Chondrocyte (in vitro differentiated cells): ENCODE results near the gene B3GAT1. TPM values are rescaled to one million over a fixed set of nuclear protein-coding genes. Genes with fewer than 3 reads are reported as not detected.

Experiments used
- DNase-seq: peaks from one replicate; pipeline ENCODE4 v3.0.0; 2021; ENCODE audit warnings: mixed read lengths, low spot score
- H3K27ac Mint-ChIP-seq: one replicate; pipeline ENCODE4 v1.8.0; 2021; ENCODE audit warnings: mild to moderate bottlenecking, moderate library complexity, mixed read lengths; ENCODE audit not compliant: unreplicated experiment
- H3K27me3 Mint-ChIP-seq: 2 replicates; pipeline ENCODE4 v1.8.0; 2021; ENCODE audit warnings: low read depth, mixed read lengths
- H3K36me3 Mint-ChIP-seq: 2 replicates; pipeline ENCODE4 v1.8.0; 2021; ENCODE audit warnings: low read depth, mixed read lengths
- H3K4me1 Mint-ChIP-seq: 2 replicates; pipeline ENCODE4 v1.8.0; 2021; ENCODE audit warnings: low read depth, mild to moderate bottlenecking, mixed read lengths
- H3K4me3 Mint-ChIP-seq: one replicate; pipeline ENCODE4 v1.8.0; 2021; ENCODE audit warnings: mild to moderate bottlenecking, moderate library complexity, mixed read lengths; ENCODE audit not compliant: unreplicated experiment
- H3K9me3 Mint-ChIP-seq: 2 replicates; pipeline ENCODE4 v1.8.0; 2021; ENCODE audit warnings: low read depth, mixed read lengths
- CTCF ChIP-seq: fragments of 200-600 bp; sonication (generic); IDR thresholded peaks from 2 replicates; pipeline ENCODE4 v1.5.0; 2021; ENCODE audit warnings: antibody characterized with exemption, mild to moderate bottlenecking, moderate library complexity
- total RNA-seq: library from RNA; stranded (reverse); gene quantifications from 3 replicates; pipeline ENCODE4 v1.2.1, GENCODE V29; 2021

B3GAT1 gene
- total RNA-seq, 1 donor from 2014 or later, result 0.37 TPM

DNA sequence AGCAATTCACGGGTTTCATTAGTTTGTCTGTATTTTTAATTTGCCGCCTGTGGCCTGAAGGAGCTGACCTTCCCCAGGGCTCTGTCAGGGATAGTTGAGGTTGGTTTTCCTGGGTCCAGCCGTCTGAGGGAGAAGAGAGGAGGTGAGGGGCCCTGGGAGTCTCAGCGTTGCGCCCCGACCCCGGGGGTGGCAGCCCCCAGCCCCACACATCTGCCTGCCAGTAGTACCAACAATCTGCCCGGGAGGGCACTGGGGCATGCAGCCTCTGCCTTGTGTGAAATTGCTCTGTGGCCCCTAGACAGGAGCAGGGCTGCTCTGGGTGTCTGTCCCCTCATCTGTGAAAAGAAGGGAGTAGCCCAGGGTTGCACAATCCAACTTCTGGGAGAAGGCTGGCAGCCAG is 6.6 kb downstream of the B3GAT1 start:
- DNase-seq, result peak; percentile 51
- H3K27me3 Mint-ChIP-seq, result peaks cover 32% of the 10 kb centered on the region
- H3K9me3 Mint-ChIP-seq, result peaks cover 10% of the 10 kb centered on the region
- no peak overlapping the region for H3K27ac Mint-ChIP-seq
- no peaks in the 10 kb centered on the region for H3K4me1 Mint-ChIP-seq
- peaks cover 4% of the 10 kb centered on the region for H3K36me3 Mint-ChIP-seq
- TF ChIP-seq CTCF, result no peak
- H3K4me3 Mint-ChIP-seq, result no peak overlapping the region

GRCh38 chr11:134404575-134405341 is 7.3 kb downstream of the B3GAT1 start:
- H3K27ac Mint-ChIP-seq, result no peak overlapping the region
- H3K4me1 Mint-ChIP-seq, result no peaks in the 10 kb centered on the region
- peaks cover 4% of the 10 kb centered on the region for H3K36me3 Mint-ChIP-seq
- H3K27me3 Mint-ChIP-seq, result peaks cover 29% of the 10 kb centered on the region
- peak; percentile 82 for DNase-seq
- H3K9me3 Mint-ChIP-seq, result peaks cover 12% of the 10 kb centered on the region
- no peak for TF ChIP-seq CTCF
- H3K4me3 Mint-ChIP-seq, result no peak overlapping the region

DNA sequence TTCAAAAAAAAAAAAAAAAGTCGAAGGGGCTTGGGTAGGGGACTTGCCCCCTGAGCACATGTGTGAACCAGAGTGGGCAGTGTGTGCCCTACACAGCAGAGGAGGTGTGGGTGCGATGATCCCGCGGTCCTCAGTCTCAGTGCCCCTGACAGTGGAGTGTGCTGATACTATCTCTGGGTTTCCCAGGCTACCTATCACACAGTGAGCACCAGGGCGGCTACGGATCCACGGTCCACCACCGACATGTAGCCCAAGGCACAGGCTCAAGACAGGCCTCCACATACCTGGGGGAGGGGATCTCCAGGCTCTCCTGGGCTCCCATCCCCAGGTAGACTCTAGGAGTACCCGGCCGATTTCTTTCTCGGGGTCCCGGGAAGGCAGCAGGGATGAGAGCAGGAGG is 9.1 kb downstream of the B3GAT1 start:
- Mint-ChIP-seq H3K36me3 (peaks cover 4% of the 10 kb centered on the region), H3K9me3 (peaks cover 12% of the 10 kb centered on the region), H3K4me1 (no peaks in the 10 kb centered on the region), H3K27ac (no peak overlapping the region), H3K27me3 (peaks cover 21% of the 10 kb centered on the region), H3K4me3 (no peak overlapping the region)
- TF ChIP-seq CTCF, result no peak
- DNase-seq, result peak; percentile 74

DNA sequence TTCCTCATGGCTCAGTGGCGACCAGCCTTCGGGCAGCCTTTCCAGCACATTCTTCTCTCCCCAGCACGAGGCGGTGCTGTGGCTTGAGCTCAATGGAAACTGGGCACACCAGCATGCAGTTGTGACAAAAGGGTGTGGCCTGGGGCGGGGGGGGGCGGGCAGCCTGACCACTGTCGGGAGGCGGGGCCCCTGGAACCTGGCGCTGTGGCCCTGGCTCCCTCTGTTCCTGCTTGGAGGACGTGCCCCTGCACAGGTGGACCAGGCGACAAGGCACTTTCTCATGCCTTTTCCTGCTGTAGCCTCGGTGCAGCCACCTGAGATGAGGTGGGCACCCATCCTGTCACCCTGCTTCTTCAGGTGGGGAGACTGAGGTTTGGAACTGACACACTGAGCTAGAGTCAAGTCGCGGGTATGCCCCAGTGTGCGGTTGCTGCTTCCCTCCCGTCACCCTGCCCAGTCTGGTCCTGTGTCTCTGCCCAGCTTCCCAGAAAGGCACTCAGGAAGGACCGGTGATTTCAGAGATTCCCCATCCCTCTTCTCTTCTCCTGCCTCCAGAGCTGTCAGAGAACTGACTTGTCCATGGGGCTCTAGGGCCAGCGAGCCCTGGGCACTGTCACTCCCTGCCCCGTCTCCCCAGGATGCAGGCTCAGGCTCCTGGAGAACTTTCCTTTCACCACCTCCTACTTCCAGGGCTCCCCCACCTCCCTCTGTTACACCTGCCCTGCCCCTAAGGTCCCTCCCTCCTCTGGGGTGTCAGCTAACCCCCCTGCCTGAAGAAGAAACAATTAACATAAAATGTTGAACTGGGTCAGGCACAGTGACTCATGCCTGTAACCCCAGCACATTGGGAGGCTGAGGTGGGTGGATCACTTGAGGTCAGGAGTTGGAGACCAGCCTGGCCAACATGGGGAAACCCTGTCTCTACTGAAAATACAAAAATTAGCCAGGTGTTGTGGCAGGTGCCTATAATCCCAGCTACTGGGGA is 9.9 kb downstream of the B3GAT1 start:
- peak; percentile 65 for DNase-seq
- Mint-ChIP-seq H3K9me3 (peaks cover 12% of the 10 kb centered on the region), H3K36me3 (peaks cover 4% of the 10 kb centered on the region), H3K4me3 (no peak overlapping the region), H3K27me3 (peaks cover 15% of the 10 kb centered on the region), H3K4me1 (no peaks in the 10 kb centered on the region), H3K27ac (no peak overlapping the region)
- TF ChIP-seq CTCF, result no peak

DNA sequence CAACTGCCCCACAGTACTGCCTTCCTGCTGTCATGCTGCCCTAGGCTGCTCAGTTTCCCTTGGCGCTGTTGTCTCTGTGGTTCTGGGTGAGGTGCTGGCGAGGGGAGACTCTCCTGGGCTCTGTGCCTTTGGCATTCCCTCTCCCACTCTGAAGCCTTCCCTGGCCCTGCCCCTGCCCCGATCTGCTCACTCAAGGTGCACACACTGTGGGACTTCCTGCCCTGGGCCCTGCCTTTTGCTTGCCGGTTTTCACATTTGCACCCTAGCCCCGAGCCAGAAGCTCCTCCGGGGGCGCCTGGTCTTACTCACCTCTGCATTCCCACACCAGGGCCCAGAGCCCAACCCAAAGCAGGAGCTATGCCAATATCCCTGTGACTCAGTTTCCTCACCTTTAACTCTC is 12.0 kb downstream of the B3GAT1 start:
- H3K9me3 Mint-ChIP-seq, result peaks cover 14% of the 10 kb centered on the region
- peaks cover 13% of the 10 kb centered on the region for H3K27me3 Mint-ChIP-seq
- TF ChIP-seq CTCF, result no peak
- no peak overlapping the region for H3K4me3 Mint-ChIP-seq
- peaks cover 4% of the 10 kb centered on the region for H3K36me3 Mint-ChIP-seq
- no peak overlapping the region for H3K27ac Mint-ChIP-seq
- peak; percentile 76 for DNase-seq
- no peaks in the 10 kb centered on the region for H3K4me1 Mint-ChIP-seq
